SK-N-MC (cell line): ENCODE measurements around the gene DCBLD1.

Experiments used
- DNase-seq: peaks from one replicate; pipeline ENCODE4 v3.0.0-alpha.2; 2011; ENCODE audit warnings: low read depth, low spot score
- H3K27ac ChIP-seq: fragments of 200-600 bp; sonication (generic); 2 replicates; pipeline ENCODE4 v1.5.1; 2016; ENCODE audit warnings: mixed run types
- H3K36me3 ChIP-seq: fragments of 200-600 bp; sonication (generic); 2 replicates; pipeline ENCODE4 v1.6.1; 2017; ENCODE audit warnings: antibody characterized with exemption, low read length, mixed read lengths; ENCODE audit not compliant: insufficient read depth
- H3K4me3 ChIP-seq: fragments of 200-600 bp; sonication (generic); 2 replicates; pipeline ENCODE4 v1.5.1; 2016
- H3K9ac ChIP-seq: fragments of 200-600 bp; sonication (generic); 2 replicates; pipeline ENCODE4 v1.8.0; 2017; ENCODE audit warnings: mixed run types, mixed read lengths; ENCODE audit not compliant: insufficient read length
- H3K9me3 ChIP-seq: fragments of 200-600 bp; sonication (generic); 2 replicates; pipeline ENCODE4 v1.6.1; 2017; ENCODE audit warnings: low read depth, mild to moderate bottlenecking, antibody characterized with exemption, low read length, moderate library complexity, mixed read lengths
- EZH2 ChIP-seq: fragments of 200-600 bp; sonication (generic); IDR thresholded peaks from one replicate; pipeline ENCODE4 v1.6.1; 2017; ENCODE audit warnings: antibody characterized with exemption
- FOXP2 ChIP-seq: optimal IDR thresholded peaks from 2 replicates; pipeline ENCODE3; 2011; ENCODE audit warnings: mild to moderate bottlenecking, moderate library complexity; ENCODE audit not compliant: insufficient read depth; ENCODE audit errors: extremely low read length, control extremely low read depth
- POLR2AphosphoS5 ChIP-seq: IDR thresholded peaks from 2 replicates; pipeline ENCODE4 v1.6.1; 2012; ENCODE audit warnings: mild to moderate bottlenecking, low read depth, low read length, borderline replicate concordance

Gene DCBLD1

DNA sequence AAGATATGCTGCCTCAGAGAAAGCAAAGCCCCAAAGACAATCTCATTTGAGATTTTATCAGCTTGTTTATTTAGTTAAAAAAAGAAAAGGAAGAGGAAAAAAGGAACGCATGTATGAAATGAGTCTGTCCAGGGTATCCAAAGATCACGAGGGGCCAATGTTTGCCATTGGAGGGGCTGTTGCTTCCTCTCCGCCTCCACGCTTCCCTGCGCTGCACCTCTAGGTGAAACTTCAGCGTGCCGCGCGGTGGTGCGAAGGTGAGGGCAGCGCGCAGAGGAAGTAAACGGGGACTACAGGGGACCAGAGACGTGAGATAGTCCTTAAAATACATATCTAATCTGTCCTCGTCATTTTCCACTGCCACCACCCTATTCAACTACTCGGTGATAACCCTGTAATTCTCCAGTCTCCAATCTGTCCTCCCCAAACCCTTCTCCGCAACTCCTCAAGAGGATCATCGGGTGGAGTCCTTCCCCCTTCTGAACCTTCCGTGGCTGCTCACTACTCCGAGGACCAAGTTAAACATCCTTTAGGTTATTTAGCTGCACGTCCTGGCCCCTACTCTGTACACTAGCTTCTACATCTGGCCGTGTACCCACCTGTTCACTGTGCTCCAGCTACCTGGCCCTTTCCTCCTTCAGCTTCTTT is 1.1 kb upstream of the DCBLD1 start:
- H3K36me3 ChIP-seq: no peaks in the 10 kb centered on the region
- H3K4me3 ChIP-seq: no peak overlapping the region
- H3K9ac ChIP-seq: no peak overlapping the region
- no peak for TF ChIP-seq EZH2
- TF ChIP-seq POLR2AphosphoS5: no peak
- TF ChIP-seq FOXP2: no peak
- H3K9me3 ChIP-seq: no peaks in the 10 kb centered on the region
- DNase-seq: no peak
- no peak overlapping the region for H3K27ac ChIP-seq

DNA sequence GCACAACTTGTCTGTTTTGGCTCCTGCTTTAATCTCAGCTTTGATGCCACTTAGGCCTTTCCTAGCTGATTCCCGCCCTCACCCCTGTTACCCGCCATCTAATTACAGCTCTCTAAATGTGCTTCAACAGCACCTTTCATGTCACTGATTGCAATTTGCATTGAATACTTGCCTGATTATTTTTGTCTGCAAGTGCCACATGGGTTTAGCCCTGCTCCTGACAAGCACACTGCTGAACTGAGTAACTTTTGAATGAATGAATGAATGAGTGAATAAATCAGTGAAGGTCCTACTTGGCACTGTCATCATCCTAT is 591 bp upstream of the DCBLD1 start:
- DNase-seq: no peak
- TF ChIP-seq FOXP2: no peak
- TF ChIP-seq POLR2AphosphoS5: no peak
- TF ChIP-seq EZH2: no peak
- no peak overlapping the region for H3K9ac ChIP-seq
- no peaks in the 10 kb centered on the region for H3K9me3 ChIP-seq
- no peak overlapping the region for H3K27ac ChIP-seq
- H3K36me3 ChIP-seq: no peaks in the 10 kb centered on the region
- peak overlapping the region; percentile 96 for H3K4me3 ChIP-seq

DNA sequence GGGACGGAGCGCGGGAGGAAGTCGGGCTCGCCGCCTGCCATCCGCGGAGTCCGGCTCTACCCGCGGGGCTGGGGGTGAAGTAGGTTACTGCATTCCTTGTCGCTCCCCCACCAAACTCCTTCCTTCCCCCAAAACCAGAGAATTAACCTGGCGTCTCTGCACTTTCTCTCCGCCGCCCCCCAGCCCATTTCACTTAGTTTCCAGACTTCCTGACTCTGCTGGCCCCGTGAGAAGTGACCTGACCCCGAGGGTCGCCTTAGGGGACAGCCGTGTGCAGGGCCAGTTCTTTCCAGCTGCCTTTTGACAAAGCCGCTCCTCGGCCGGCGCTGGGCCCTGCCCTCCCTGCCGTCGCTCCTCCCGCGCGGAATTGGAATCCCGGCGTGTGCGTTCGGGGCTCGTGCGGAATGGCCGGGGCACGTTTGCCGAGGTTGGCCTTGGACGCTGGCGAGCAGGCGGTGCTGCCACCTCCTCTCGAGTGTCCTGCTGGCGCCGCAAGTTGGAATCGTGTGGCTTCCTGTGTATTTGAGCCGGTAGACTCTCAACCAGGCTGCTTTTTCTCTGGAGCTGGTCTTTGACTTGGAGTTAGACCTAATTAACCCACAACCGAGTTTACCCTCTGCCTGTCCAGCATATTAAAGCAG is 650 bp downstream of the DCBLD1 start:
- no peaks in the 10 kb centered on the region for H3K9me3 ChIP-seq
- no peaks in the 10 kb centered on the region for H3K36me3 ChIP-seq
- TF ChIP-seq FOXP2 (no peak), POLR2AphosphoS5 (peak; percentile 20; the same call in 1 of the 2 replicates)
- H3K4me3 ChIP-seq: peak overlapping the region; percentile 96
- peak overlapping the region; percentile 83 for H3K9ac ChIP-seq
- no peak overlapping the region for H3K27ac ChIP-seq
- DNase-seq: no peak

DNA sequence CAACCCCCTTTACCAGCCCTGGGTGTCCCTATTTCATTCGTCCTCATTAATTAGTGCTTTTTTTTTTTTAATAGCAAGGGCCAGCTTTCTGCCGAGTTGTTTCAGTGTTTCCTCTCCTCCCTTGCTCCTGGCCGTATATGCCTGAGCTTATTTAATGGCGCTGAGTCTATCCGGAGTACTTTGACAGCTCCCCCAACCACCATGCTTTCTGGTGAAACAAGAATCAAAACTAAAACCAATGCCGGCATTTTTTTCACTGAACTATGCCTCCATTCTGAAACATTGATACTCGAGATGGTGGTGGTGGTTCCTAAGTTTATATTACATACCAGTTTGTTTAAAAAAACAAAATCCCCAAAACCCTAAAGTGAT is 1.2 kb downstream of the DCBLD1 start:
- Histone ChIP-seq H3K9ac (peak overlapping the region; percentile 83), H3K9me3 (no peaks in the 10 kb centered on the region), H3K27ac (no peak overlapping the region), H3K36me3 (no peaks in the 10 kb centered on the region), H3K4me3 (peak overlapping the region; percentile 96)
- no peak for DNase-seq
- TF ChIP-seq FOXP2 (no peak), EZH2 (no peak), POLR2AphosphoS5 (no peak)

DNA sequence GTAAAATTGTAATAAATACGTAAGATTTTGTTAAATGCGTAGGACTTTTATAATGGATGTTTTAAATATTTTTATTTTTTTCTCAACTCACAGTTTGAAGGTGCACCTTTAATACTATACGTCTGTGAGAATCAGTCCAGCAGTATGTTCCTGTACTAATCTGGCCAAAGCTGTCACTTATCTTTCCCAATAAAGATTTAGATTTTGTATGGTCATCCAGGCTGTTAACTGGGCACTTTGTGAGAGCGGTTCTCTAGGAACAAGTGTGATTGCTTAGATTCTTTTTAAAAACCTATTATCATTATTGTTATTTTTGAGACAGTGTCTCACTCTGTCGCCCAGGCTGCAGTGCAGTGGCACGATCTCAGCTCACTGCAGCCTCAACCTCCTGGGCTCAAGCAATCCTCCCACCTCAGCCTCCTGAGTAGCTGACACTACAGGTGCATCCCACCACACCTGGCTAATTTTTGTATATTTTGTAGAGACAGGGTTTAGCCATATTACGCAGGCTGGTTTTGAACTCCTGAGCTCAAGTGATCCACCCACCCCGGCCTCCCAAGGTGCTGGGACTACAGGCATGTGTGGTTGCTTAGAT is 1.7 kb downstream of the DCBLD1 start:
- H3K27ac ChIP-seq: no peak overlapping the region
- peak overlapping the region; percentile 83 for H3K9ac ChIP-seq
- H3K36me3 ChIP-seq: no peaks in the 10 kb centered on the region
- no peaks in the 10 kb centered on the region for H3K9me3 ChIP-seq
- H3K4me3 ChIP-seq: peak overlapping the region; percentile 96
- DNase-seq: no peak
- no peak for TF ChIP-seq EZH2

DNA sequence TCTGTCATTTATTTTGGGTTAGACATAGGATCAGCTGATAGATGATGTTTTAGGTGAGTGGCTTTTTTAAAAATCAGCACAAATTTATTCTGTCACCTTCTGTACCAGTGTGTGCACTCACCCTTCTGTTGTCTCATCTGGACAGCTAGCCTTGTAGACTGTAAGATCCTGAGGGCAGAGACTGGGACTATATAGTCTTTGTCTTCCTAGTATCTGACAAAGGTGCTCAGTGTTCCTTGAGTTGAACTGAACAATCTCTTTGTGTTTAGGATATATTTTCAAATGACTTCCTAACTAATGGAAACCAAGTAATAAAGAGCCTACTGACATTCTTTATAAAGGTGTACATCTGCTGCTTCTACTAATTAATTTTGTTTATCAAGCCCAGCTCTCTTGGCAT is 3.0 kb downstream of the DCBLD1 start:
- TF ChIP-seq POLR2AphosphoS5 (no peak), EZH2 (no peak), FOXP2 (no peak)
- DNase-seq: no peak
- Histone ChIP-seq H3K4me3 (no peak overlapping the region), H3K36me3 (no peaks in the 10 kb centered on the region), H3K27ac (no peak overlapping the region), H3K9ac (no peak overlapping the region), H3K9me3 (no peaks in the 10 kb centered on the region)

DNA sequence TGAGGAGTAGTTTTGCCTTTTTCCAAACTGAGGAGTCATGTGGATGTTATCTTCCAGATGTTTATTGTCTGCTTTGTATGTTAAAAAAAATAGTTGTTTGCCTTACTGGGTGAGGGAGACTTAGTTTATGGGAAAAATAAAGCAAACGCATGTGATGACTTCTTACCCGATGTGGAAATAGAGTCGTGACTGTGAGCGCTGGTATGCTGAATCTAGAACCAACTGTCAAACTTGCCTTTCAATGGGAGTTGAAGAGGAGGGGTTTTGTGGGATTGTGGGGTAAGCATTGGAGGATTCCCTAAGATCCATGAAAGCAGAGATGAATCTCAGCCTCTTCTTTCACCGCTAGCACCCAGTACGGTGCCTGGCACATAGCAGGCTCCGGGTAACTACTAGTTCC is 5.3 kb downstream of the DCBLD1 start:
- H3K27ac ChIP-seq: no peak overlapping the region
- H3K4me3 ChIP-seq: no peak overlapping the region
- no peaks in the 10 kb centered on the region for H3K9me3 ChIP-seq
- H3K9ac ChIP-seq: no peak overlapping the region
- TF ChIP-seq POLR2AphosphoS5 (no peak), EZH2 (no peak), FOXP2 (no peak)
- H3K36me3 ChIP-seq: no peaks in the 10 kb centered on the region
- DNase-seq: no peak

DNA sequence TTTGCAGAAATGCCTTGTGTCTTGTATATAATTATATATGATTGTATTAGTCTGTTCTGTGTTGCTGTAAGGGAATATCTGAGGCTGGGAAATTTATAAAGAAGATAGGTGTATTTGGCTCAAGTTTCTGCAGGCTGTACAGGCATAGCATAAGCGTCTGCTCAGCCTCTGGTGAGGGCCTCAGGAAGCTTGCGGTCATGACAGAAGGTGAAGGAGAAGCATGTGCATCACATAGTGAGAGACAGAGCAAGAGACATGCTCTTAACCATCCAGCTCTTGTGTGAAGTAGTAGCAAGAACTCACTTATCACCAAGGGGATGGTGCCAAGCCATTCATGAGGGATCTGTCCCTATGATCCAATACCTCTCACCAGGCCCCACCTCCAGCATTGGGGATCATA is 6.5 kb downstream of the DCBLD1 start:
- Histone ChIP-seq H3K36me3 (no peaks in the 10 kb centered on the region), H3K4me3 (no peak overlapping the region), H3K9ac (no peak overlapping the region), H3K27ac (no peak overlapping the region), H3K9me3 (no peaks in the 10 kb centered on the region)
- TF ChIP-seq FOXP2 (no peak), EZH2 (no peak), POLR2AphosphoS5 (no peak)
- no peak for DNase-seq

DNA sequence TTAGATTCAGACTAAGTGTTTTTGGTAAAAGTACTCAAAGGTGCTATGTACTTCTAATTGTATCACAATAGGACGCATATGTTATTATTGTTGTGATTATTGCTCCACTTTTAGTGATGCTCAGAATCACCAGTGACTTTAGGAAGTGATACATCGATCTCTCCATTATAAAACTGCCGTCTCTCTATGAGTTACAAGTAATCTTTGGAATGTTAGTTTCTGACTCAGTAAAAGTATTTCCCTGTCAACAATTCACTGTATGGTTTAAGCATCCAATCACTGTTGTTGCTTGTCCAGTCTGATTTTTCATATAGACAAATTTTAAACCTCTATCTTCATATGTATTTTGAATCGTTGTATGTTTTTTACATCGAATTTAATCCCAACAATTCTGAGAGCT is 9.4 kb downstream of the DCBLD1 start:
- no peaks in the 10 kb centered on the region for H3K36me3 ChIP-seq
- H3K9me3 ChIP-seq: no peaks in the 10 kb centered on the region
- H3K4me3 ChIP-seq: no peak overlapping the region
- no peak overlapping the region for H3K27ac ChIP-seq
- no peak overlapping the region for H3K9ac ChIP-seq
- TF ChIP-seq POLR2AphosphoS5 (no peak), EZH2 (no peak), FOXP2 (no peak)
- DNase-seq: no peak
